HG03520 (cell line): ENCODE measurements around the gene NAV2.

Experiments used
- ATAC-seq: cut with Tn5 transposase; IDR thresholded peaks from one replicate; pipeline ENCODE4 v1.9.1; 2021; ENCODE audit warnings: mild to moderate bottlenecking, moderate library complexity; ENCODE audit not compliant: unreplicated experiment

NAV2 gene

GRCh38 chr11:20031155-20032001 is 318.7 kb downstream of the NAV2 start:
- no peak for ATAC-seq

GRCh38 chr11:20032127-20032526 is 319.5 kb downstream of the NAV2 start:
- no peak for ATAC-seq

- ATAC-seq, result no peak
Observed at GRCh38 chr11:20032577-20033260, 320.1 kb downstream of the NAV2 start.

- no peak for ATAC-seq
Observed at GRCh38 chr11:20033806-20034205, 321.2 kb downstream of the NAV2 start.

- no peak for ATAC-seq
Observed at GRCh38 chr11:20034941-20035340, 322.3 kb downstream of the NAV2 start.

- no peak for ATAC-seq
Observed at GRCh38 chr11:20035375-20035700, 322.7 kb downstream of the NAV2 start.

- no peak for ATAC-seq
Observed at GRCh38 chr11:20035701-20036601, 323.3 kb downstream of the NAV2 start.

GRCh38 chr11:20036626-20037335 is 324.1 kb downstream of the NAV2 start:
- ATAC-seq, result no peak

GRCh38 chr11:20037396-20038153 is 324.9 kb downstream of the NAV2 start:
- peak; percentile 63 for ATAC-seq

- ATAC-seq, result no peak
Observed at GRCh38 chr11:20038412-20038811, 325.8 kb downstream of the NAV2 start.

GRCh38 chr11:20038972-20039371 is 326.3 kb downstream of the NAV2 start:
- ATAC-seq, result no peak

GRCh38 chr11:20041499-20041898 is 328.9 kb downstream of the NAV2 start:
- no peak for ATAC-seq

GRCh38 chr11:20042045-20042639 is 329.5 kb downstream of the NAV2 start:
- no peak for ATAC-seq

- ATAC-seq, result no peak
Observed at GRCh38 chr11:20042811-20043341, 330.2 kb downstream of the NAV2 start.

GRCh38 chr11:20043992-20044391 is 331.4 kb downstream of the NAV2 start:
- ATAC-seq, result no peak

- no peak for ATAC-seq
Observed at GRCh38 chr11:20045098-20045688, 332.6 kb downstream of the NAV2 start.

GRCh38 chr11:20046416-20046815 is 333.8 kb downstream of the NAV2 start:
- ATAC-seq, result no peak

- ATAC-seq, result no peak
Observed at GRCh38 chr11:20047006-20047768, 334.6 kb downstream of the NAV2 start.
